HuH-7 (cell line): Measurements from ENCODE around the gene KLHL22.
"Not testable (repeated sequence)": the region's sequence is repeated elsewhere in the genome, so short reads cannot be mapped to it uniquely, and the experiment has no call there.

Experiments used
- DNase-seq: peaks from one replicate; pipeline ENCODE4 v3.0.0; 2011; ENCODE audit warnings: low spot score

Gene KLHL22

GRCh38 chr22:20469110-20469868 is 26.3 kb downstream of the KLHL22 start:
- no peak for DNase-seq

DNA sequence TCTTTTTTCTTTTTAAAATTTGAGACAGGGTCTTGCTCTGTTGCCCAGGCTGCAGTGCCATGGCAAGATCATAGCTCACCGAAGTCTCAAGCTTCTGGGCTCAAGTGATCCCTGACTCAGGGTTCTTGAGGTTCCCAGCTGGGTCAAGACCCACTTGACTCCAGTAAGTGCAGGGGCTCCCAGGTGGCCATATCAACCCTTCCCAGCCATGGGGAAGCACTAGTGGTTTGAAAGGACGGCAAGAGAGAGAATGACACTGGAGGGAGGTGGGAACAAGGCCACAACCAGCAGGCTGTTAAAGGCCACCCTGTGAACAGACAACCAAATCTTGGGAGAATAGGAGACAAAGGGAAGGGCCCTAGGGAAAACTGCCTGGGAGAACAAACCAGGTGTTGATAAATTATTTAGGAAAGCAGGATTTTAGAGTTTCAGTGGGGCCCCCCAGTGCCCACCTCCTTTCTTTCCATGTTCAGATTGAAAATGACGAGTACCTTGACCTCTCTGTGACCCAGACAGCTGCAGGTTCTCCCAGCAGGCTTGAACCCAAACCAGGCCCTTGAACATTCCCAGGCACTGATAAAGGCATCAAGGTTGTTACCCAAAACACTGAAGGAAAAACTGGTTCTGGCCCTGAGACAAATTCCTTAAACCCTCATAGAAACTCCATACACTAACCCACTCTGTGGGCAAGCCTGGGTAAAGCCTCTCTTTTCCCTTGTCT is 28.8 kb downstream of the KLHL22 start:
- DNase-seq: no peak

DNA sequence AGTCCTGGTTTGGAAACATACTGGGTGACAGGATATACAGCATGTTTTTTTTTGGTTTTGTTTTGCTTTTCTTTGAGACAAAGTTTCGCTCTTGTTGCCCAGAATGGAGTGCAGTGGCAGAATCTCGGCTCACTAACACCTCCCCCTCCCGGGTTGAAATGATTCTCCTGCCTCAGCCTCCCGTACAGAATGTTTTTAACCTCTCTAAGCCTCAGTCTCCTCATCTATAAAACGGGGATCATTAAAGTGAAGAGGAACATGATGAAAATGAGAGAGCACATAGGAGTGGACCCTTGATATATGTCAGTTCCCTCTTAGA is 29.9 kb downstream of the KLHL22 start:
- DNase-seq: no peak

GRCh38 chr22:20464912-20465758 is 30.5 kb downstream of the KLHL22 start:
- no peak for DNase-seq

DNA sequence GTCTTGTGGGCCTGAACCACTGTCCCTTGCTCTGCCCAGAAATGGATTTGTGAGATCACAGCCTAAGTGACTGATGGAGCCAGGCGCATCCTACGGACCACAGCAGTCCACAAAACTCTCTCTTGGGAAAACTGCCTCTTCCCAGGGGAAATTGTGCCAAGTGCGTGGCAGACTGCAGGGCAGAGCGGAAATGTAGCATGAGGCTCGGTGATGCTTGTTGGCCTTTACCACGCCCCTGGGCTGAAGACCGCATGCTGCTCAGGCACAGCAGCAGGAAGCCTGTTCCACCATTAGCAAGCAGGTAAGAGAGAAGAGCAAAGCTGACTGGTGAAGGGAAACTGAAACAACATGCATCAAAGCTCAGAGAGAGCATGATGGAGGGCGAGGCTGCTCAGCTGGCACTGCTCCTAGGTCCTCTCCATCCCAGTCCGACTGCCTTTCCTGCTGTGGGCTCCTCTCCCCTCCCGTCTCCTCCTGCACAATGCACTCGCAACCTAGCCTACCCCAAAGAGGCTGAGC is 31.4 kb downstream of the KLHL22 start:
- no peak for DNase-seq

- DNase-seq: no peak
Measured at GRCh38 chr22:20463324-20464095, 32.1 kb downstream of the KLHL22 start.

DNA sequence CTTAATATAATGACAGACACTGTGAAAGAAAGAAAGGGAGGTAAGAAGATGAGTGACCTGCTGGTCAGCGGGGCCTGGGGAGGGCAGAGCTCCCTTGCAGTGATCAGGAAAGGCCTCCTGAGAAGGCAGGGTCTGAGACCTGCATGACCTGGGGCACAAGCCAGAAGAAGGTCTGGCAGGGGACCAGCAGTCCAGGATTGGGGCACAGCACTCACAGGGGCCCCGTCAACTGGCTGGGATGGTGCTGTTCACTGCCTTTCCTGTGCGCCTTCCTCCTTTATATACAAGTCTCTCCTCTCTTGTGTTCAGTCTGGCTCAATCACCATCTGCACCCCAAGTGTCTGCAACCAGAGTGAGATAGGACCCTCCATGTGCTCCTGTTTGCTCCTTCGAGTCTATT is 35.7 kb downstream of the KLHL22 start:
- no peak for DNase-seq

GRCh38 chr22:20459152-20459542 is 36.4 kb downstream of the KLHL22 start:
- DNase-seq: no peak

DNA sequence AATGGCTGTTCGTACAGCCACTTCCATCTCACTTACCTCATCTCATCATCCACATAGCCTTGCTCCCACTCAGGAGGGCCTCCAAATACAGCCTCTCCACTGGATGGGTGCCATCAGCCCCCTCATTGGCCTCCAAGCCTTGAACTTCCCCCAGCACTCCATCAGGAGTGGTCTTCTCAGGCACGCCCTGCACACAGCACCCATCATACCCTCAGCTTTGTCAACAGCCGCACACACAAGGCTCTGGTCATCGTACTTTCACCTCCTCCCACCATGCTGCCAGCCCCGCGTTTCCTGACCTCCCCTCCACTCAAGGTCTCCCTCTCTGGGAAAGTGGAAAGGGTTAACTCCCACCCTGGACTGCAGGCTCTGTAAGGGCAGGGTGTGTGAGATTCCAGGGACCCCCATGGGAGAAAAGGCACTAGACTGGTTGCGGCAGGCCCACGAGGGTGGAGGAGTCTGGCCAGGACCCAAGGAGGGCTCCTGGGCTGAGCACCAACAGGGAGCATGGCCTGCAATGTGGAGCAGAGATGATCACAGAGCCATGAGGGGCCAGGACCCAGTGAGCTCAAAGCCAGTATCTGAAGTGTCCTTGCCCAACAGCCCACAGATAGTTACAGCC is 37.0 kb downstream of the KLHL22 start:
- DNase-seq: no peak

DNA sequence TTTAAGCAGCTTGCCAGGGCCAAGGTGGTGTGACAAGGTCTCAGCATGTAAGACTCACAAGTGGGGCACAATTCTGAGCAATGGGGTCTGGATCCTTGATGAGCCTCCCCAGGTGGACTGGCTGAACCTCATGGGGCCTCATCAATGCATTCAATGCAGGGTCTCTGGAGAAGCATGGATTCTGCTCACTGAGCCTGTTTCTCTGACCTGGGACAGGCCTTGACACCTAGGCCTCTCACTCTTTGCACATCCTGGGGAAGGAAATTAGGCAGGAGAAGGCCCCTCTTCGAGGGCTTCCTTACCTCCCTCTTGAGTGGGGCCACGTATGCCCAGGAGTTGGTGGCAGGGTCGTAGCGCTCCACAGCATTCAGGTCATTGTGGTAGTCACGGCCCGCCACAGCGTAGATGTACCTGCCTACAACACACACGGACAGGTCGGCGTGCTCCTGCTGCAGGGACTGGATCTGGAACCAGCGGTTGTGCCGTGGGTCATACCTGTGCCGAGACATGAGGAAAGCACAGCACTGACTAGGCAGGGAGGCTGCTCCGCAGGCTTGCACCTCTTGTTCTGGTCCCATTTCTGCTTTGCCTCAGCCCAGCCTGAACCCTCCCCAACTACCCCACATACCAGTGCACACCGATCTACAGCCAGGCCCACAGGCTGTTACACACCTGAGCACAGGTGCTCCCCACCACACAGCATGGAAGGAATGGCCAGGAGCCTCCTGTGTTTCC is 37.9 kb downstream of the KLHL22 start:
- no peak for DNase-seq

GRCh38 chr22:20456722-20457076 is 38.9 kb downstream of the KLHL22 start:
- no peak for DNase-seq

GRCh38 chr22:20456064-20456721 is 39.4 kb downstream of the KLHL22 start:
- peak; percentile 94 for DNase-seq

GRCh38 chr22:20455709-20456063 is 39.9 kb downstream of the KLHL22 start:
- DNase-seq: no peak

DNA sequence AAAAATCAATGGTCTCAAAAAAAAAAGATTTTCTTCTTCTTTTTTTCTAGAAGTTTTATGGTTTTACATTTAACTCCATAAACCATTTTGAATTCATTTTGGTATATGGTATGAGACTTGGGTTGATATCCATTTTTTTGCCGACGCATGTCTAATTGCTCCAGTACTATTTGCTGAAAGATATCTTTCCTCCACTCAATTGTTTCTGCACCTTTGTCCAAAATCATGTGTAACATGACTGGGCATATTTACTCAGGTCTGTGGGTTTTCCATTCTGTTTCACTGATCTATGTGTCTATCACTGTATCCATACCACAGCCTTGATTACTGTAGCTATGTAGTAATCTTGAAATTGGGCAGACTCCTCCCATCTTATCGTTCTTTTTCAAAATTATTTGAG is 42.4 kb downstream of the KLHL22 start:
- no peak for DNase-seq

DNA sequence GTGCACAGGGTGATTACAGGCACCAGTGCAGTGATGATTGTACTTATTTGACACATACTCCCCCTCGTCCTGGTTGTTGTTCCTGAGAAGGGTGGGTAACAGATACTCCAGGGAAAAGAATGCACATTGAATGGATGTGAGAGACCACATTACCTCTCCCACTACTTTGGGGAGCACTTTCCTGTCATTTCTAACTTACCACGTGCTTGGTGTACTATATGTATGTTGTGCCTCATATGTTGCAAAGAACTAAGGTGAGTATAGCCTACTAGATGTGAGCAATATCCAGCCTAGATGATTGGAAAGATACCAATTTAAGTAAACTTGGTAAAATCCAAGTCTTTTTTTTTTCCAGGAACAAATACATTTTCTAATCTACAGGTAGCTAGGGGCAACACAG is 43.7 kb downstream of the KLHL22 start:
- DNase-seq: no peak

GRCh38 chr22:20451129-20451778 is 44.3 kb downstream of the KLHL22 start:
- DNase-seq: not testable (repeated sequence)

GRCh38 chr22:20450551-20450906 is 45.1 kb downstream of the KLHL22 start:
- DNase-seq: no peak

- DNase-seq: no peak
Measured at GRCh38 chr22:20449819-20450550, 45.6 kb downstream of the KLHL22 start.

DNA sequence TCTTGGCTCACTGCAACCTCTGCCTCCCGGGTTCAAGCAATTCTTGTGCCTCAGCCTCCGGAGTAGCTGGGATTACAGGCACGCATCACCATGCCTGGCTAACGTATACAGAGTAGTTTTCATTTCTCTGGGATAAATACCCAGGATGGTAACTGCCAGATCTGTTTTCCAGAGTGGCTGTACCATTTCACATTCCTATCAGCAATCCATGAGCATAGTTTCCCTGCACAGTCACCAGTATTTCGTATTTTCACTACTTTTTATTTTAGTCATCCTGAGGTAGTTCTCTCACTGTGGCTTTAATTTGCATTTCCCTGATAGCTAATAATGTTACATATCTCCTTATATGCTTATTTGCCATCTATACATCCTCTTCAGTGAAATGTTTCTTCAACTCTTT is 47.0 kb downstream of the KLHL22 start:
- no peak for DNase-seq
